UCSD-AML1 (cell line): ENCODE data around the gene ANTKMT.

Experiments
- DNase-seq: peaks from one replicate; lab custom pipeline; 2025; ENCODE audit not compliant: unreplicated experiment; lab: John Stamatoyannopoulos, UW

The ANTKMT gene

DNA sequence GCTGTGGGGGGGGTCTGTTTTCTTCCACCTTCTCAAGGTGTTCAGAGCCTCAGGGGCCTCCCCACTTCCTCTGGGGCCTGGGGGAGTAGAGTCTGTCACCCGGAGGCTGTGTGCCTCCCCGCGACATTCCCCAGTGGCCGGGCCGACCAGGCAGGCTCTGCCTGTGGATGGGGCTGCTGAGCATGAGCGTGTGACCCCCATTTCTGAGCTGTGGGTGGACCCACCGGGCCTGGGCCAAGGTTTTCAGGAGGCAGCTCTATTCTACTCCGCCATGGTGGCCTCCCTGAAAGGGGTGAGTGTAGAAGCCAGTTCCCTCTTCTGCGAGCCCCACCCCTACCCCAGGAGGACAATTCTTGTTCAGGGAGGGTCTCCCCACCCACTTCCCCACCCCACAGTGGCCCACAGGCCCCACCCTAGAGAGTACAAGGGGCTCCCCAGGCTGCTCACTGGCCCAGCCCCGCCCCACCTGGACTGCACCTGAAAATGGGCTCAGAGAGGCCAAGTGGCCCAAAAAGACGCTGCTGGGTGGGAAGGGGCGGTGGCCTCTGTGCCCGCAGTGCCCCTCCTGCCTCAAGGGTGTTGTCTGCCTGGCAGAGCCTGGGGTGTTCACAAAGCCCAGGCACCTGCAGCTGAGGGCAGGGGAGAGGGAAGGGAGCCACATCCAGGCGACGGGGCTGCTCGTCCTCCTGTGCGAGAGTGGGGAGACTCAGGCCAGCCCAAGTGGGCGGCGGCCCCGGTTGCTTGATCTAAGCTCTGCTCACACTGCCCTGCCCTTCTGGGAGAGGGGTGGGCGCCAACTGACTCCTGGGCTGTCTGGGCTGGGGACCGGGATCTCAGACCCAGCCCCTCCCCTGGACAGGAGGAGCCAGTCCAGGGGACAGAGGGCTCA lies 40.9 kb downstream of the ANTKMT start:
- no peak for DNase-seq

DNA sequence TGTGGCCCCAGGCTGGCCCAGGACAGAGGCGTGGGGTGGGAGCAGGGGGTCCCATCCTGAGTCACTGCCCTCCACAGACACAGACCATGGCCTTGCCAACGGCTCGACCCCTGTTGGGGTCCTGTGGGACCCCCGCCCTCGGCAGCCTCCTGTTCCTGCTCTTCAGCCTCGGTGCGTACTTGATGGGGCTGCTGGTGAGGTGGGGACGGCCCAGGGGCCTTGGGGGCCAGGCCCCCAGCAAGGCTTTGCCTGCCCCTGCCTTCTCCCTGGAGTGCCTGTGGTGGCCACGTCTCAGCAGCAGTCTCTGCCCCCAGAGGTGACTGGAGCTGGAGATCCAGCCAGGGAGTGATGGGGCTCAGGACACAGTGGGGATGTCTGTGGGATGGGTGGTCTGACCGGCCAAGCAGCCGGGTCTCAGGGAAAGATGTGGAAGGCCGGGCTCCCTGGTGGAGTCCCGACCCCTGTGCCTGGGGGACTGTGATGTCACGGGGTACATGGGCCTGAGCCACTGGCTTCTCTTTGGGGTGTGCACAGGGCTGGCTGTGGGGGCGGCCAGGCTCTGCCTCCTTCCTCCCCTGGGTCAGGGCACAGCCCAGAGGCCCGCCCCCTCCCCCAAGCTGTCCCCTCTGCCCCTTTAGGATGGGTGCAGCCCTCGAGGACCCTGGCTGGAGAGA lies 41.8 kb downstream of the ANTKMT start:
- no peak for DNase-seq

DNA sequence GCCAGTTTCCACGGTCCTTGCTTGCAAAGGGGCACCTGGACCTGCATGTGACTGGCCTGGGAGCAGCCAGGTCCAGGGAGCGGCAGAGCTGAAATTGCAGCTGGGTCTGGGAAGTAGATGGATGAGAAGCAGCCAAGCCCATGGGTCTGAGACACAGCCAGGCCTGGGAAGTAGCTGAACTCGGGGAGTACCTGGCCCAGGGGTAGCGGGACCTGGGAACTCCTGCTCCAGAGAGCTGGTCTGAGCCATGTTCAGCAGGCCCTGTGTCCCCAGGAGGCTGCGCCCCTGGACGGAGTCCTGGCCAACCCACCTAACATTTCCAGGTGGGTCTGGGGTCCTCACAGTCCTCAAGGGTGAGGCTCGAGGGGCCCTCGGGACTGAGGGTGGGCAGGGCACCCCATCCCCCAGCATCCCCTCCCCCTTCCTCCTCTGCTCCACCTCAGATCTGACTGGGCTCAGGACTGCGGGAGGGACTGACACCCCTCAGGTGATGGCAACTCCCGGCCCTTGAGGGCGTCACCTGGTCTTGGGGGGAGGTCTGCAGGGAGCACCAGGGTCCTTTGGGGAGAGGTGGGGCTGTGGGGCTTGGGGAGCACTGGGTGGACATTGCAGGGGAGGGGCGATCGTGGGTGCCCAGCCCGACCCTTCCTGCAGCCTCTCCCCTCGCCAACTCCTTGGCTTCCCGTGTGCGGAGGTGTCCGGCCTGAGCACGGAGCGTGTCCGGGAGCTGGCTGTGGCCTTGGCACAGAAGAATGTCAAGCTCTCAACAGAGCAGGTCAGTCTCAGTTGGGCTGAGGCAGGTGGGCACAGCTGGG lies 42.6 kb downstream of the ANTKMT start:
- DNase-seq, result no peak

DNA sequence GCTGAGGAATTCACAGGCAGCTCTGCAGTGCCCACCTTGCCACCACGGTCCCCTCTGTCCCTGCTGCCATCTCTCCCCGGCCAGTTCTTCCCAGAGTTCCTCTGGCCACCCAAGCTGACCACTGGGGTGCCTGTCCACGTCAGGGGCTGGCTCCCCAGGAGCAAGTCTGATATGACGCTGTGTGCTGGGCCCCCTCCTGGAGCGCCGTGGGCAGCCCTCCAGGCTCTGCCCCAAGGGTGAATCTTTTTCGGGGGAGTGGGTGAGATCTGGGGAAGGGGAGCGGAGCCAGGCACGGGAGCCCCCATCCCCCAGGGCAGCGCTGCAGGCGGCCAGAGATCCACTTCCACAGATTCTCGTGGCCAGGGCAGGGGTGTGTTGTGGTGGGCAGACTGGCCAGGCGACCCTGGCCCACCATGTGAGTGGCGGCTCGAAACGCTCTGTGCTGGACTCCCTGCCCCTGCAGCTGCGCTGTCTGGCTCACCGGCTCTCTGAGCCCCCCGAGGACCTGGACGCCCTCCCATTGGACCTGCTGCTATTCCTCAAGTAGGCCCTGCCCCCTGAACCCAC lies 43.3 kb downstream of the ANTKMT start:
- no peak for DNase-seq

DNA sequence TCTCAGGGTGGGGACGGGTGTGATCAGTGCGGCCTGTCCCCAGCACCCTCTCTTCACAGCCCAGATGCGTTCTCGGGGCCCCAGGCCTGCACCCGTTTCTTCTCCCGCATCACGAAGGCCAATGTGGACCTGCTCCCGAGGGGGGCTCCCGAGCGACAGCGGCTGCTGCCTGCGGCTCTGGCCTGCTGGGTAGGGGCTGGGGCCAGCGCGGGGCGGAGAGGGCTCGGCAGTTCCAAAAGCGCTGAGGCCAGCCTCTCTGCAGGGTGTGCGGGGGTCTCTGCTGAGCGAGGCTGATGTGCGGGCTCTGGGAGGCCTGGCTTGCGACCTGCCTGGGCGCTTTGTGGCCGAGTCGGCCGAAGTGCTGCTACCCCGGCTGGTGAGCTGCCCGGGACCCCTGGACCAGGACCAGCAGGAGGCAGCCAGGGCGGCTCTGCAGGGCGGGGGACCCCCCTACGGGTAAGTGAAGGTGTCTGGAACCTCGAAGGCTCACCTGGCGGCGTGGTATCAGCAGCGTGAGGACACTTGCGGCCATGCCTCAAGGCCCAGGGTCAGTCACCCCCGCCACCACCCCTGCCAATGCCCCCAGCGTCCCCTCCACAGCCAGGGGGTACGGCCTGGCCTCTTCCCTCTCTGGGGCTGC lies 44.0 kb downstream of the ANTKMT start:
- no peak for DNase-seq

DNA sequence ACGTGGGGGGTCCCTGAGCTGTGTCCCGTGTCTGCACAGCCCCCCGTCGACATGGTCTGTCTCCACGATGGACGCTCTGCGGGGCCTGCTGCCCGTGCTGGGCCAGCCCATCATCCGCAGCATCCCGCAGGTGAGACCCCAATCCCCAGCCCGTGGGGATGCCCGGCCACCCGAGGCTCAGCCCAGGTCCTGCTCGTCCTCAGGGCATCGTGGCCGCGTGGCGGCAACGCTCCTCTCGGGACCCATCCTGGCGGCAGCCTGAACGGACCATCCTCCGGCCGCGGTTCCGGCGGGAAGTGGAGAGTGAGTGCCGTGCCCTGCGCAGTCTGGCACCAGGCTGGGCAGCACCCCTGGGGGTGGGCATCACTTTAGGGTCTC lies 44.5 kb downstream of the ANTKMT start:
- DNase-seq, result no peak

DNA sequence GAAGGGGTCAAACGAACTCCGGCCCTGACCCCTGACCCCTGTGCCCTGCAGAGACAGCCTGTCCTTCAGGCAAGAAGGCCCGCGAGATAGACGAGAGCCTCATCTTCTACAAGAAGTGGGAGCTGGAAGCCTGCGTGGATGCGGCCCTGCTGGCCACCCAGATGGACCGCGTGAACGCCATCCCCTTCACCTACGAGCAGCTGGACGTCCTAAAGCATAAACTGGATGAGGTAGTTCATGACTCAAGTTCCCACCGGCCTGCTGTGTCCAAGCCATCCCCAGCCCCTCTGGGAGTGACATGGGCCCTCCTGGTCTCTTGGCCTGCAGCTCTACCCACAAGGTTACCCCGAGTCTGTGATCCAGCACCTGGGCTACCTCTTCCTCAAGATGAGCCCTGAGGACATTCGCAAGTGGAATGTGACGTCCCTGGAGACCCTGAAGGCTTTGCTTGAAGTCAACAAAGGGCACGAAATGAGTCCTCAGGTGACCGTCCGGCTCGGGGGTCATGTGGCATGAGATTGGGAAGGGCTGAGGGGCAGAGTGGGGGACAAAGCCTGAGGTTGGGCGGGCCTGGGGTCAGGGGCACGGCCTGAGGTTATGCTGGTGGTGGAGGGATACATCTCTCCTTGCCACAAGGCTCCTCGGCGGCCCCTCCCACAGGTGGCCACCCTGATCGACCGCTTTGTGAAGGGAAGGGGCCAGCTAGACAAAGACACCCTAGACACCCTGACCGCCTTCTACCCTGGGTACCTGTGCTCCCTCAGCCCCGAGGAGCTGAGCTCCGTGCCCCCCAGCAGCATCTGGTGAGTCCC lies 45.3 kb downstream of the ANTKMT start:
- no peak for DNase-seq

DNA sequence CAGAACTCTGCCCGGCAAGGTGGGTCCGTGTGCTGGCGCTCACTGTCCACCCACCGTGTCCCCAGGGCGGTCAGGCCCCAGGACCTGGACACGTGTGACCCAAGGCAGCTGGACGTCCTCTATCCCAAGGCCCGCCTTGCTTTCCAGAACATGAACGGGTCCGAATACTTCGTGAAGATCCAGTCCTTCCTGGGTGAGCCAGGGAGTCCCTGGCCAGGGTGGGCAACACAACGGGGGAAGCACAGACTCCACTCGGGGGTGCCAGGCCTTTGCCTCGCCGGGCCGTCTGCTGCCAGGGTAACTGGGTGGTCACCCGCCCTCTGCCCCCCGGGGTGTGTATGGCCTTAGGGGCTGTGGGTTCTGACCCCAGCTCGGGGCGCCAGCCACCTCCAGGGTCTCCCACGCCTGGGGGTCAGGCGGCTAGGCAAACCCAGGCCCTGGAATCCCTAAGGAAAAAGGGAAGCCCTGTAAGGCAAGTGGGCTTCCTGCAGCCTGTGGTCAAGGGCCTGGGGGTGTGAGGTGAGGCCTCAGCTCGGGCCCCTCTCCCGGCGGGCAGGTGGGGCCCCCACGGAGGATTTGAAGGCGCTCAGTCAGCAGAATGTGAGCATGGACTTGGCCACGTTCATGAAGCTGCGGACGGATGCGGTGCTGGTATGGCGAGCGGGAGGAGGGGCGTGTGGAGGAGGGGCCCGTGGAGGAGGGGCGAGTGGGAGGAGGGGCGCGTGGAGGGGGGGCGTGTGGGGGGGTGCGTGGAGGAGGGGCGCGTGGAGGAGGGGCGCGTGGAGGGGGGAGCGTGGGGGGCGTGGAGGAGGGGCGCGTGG lies 46.1 kb downstream of the ANTKMT start:
- no peak for DNase-seq

DNA sequence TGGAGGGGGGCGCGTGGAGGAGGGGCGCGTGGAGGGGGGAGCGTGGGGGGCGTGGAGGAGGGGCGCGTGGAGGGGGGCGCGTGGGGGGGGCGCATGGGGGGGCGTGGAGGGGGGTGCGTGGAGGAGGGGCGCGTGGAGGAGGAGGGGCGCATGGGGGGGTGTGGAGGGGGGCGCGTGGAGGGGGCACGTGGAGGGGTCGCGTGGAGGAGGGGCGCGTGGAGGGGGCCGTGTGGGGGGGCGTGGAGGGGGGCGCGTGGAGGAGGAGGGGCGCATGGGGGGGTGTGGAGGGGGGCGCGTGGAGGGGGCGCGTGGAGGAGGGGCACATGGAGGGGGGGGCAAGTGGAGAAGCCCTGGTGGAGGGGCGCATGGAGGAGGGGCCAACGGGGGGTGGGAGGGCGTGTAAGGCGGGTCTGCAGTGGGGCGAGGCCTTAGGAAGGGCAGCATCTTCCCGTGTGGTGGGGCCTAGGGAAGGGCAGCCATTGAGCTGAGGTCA lies 46.8 kb downstream of the ANTKMT start:
- no peak for DNase-seq

DNA sequence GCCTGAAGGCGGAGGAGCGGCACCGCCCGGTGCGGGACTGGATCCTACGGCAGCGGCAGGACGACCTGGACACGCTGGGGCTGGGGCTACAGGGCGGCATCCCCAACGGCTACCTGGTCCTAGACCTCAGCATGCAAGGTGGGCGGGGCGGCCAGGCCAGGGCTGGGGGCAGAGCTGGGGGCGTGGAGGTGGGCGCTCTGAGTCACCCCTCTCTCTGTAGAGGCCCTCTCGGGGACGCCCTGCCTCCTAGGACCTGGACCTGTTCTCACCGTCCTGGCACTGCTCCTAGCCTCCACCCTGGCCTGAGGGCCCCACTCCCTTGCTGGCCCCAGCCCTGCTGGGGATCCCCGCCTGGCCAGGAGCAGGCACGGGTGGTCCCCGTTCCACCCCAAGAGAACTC lies 47.5 kb downstream of the ANTKMT start:
- DNase-seq, result no peak

DNA sequence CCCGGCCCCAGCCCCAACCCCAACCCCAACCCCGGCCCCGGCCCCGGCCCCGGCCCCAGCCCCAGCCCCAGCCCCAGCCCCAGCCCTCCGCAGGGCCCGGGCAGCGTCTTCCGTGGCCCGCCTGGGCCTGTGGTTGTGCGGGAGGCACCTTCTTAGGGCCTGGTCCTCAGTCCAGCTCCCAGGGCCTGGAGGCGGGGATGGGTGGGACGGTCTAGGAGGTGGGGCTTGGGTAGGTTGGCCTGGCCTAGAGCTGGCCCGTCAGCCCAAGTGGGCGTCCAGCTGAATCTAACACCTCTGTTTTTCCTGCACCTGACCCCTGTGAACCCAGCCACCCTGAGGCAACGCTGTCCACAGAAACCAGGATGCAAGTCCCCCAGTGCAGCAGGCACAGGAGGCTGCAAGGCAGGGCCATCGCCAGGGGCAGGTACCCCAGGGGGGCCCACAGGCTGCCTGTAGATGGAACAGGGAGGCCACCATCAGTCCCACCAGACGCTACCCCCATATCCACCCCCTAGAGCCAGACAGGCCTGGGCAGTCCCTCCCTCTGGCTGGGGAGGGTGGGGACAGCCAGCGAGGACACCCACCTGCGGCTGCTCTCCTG lies 48.3 kb downstream of the ANTKMT start:
- no peak for DNase-seq

DNA sequence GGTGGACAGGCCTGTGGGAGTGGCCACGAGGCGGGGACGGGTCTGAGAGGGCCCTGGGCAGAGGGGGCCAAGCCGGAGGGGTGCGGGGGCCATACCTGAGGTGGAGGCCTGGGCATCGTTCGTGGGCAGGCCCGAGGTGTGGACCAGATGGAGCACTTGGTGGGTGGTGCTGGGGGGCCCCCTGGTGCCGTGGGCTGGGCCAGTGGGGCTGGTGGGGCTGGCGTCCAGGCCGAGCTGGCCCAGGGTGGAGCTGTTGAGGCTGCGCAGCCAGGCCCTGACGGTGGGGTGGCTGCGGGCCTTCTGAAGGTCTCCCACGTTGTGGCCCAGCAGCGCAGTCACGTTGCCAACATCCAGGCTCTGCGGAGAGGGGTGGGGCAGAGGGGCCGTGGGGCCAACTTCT lies 49.0 kb downstream of the ANTKMT start:
- no peak for DNase-seq

DNA sequence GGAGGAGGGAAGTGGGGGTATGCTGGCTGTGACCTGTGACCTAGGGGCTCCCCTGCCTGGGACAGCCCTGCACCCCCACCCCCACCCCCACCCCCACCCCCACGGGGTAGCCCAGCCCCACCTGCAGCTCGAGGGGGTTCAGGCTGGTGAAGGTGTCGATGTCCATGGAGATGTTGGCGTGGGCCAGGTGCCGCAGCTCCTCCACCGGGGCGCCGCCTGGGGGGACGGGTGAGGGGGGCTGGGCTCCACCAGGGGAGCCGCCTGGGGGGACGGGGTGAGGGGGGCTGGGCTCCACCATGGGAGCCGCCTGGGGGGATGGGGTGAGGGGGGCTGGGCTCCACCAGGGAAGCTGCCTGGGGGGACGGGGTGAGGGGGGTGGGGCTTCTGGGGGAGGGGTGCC lies 49.5 kb downstream of the ANTKMT start:
- no peak for DNase-seq
